HepG2 (cell line): Measurements from ENCODE around the gene MAML1. TPM values are rescaled to one million over a fixed set of nuclear protein-coding genes. Genes with fewer than 3 reads are reported as not detected.
A peak's percentile ranks its signal among the peaks of the same experiment; 100 is the strongest.

Experiments
- FIP1L1 ChIP-seq: fragments of 200-400 bp; formaldehyde crosslinking; IDR thresholded peaks from 2 replicates; pipeline ENCODE4 v1.6.1; 2018; ENCODE audit warnings: low read depth, mild to moderate bottlenecking, low read length, moderate library complexity, borderline replicate concordance; ENCODE audit not compliant: insufficient read depth
- FOXK1 ChIP-seq: sonication (generic); formaldehyde crosslinking; IDR thresholded peaks from 2 replicates; pipeline ENCODE4 v1.4.0; 2020; ENCODE audit warnings: low read depth, missing genetic modification reagents, borderline replicate concordance
- GABPB1 ChIP-seq: IDR thresholded peaks from 2 replicates; pipeline ENCODE4 v1.6.1; 2016; ENCODE audit warnings: mild to moderate bottlenecking, missing genetic modification reagents, moderate library complexity, missing compliant biosample characterization
- JUNB ChIP-seq: sonication (generic); formaldehyde crosslinking; IDR thresholded peaks from 2 replicates; pipeline ENCODE4 v1.8.0; 2022; ENCODE audit warnings: missing genetic modification reagents, mild to moderate bottlenecking, borderline replicate concordance
- KMT2A ChIP-seq: sonication (generic); formaldehyde crosslinking; IDR thresholded peaks from 2 replicates; pipeline ENCODE4 v1.4.0; 2020; ENCODE audit warnings: missing genetic modification reagents
- MBD4 ChIP-seq: IDR thresholded peaks from 2 replicates; pipeline ENCODE4 v1.6.1; 2012; ENCODE audit warnings: low read length, inconsistent platforms, borderline replicate concordance
- MED13 ChIP-seq: sonication (generic); formaldehyde crosslinking; IDR thresholded peaks from 2 replicates; pipeline ENCODE4 v1.5.0; 2020; ENCODE audit warnings: missing genetic modification reagents
- NONO ChIP-seq, 2 experiments: fragments of 450-650 bp in 1 of 2; sonication (generic) in 1 of 2; formaldehyde crosslinking in 1 of 2; IDR thresholded peaks in 1 of 2; conservative IDR thresholded peaks in 1 of 2; 2 replicates each; pipeline versions ENCODE4 v1.6.1 to v1.8.0; 2017 to 2022; ENCODE audit warnings: mild to moderate bottlenecking in 1 of 2, missing genetic modification reagents in 1 of 2, moderate library complexity in 1 of 2
- RFX5 ChIP-seq: IDR thresholded peaks from 2 replicates; pipeline ENCODE4 v1.6.1; 2011; ENCODE audit warnings: low read depth, low read length, improper control_type of control experiment
- SALL1 ChIP-seq: sonication (generic); formaldehyde crosslinking; IDR thresholded peaks from 2 replicates; pipeline ENCODE4 v1.8.0; 2022; ENCODE audit warnings: mild to moderate bottlenecking, missing genetic modification reagents
- SETDB1 ChIP-seq: sonication (generic); formaldehyde crosslinking; IDR thresholded peaks from 2 replicates; pipeline ENCODE4 v1.5.1; 2020; ENCODE audit warnings: missing genetic modification reagents, mild to moderate bottlenecking, borderline replicate concordance
- SIN3A ChIP-seq: IDR thresholded peaks from 2 replicates; pipeline ENCODE4 v1.6.1; 2011; ENCODE audit warnings: low read depth, mild to moderate bottlenecking, control low read depth, low read length, borderline replicate concordance
- ZBTB21 ChIP-seq: sonication (generic); formaldehyde crosslinking; IDR thresholded peaks from 2 replicates; pipeline ENCODE4 v1.4.0; 2020; ENCODE audit warnings: missing genetic modification reagents
- ZFAT ChIP-seq: sonication (generic); formaldehyde crosslinking; conservative IDR thresholded peaks from 2 replicates; pipeline ENCODE4 v1.8.1; 2023; ENCODE audit warnings: missing genetic modification reagents, inconsistent platforms
- ZNF3 ChIP-seq: IDR thresholded peaks from 2 replicates; pipeline ENCODE4 v1.7.0; 2017; ENCODE audit warnings: inconsistent platforms
- ZNF335 ChIP-seq: sonication (generic); formaldehyde crosslinking; IDR thresholded peaks from 2 replicates; pipeline ENCODE4 v1.4.0; 2020; ENCODE audit warnings: missing genetic modification reagents
- ZNF891 ChIP-seq: sonication (generic); formaldehyde crosslinking; IDR thresholded peaks from 2 replicates; pipeline ENCODE4 v1.5.0; 2020; ENCODE audit warnings: mild to moderate bottlenecking, missing genetic modification reagents
- polyA plus RNA-seq, 8 experiments: library from polyadenylated mRNA; depleted of rRNA in 3 of 8; stranded (reverse) in 7 of 8; unstranded in 1 of 8; fragments of >200 nt; fragmentation: Illumina TruSeq in 4 of 8; extraction: Trizol in 4 of 8; gene quantifications; 2 replicates each; pipeline versions ENCODE4 v1.2.1 to v1.2.3, GENCODE V29; 2011 to 2016; ENCODE audit warnings: low read depth in 4 of 8, missing spikeins in 1 of 8, mixed read lengths in 1 of 8; ENCODE audit not compliant: insufficient read depth in 1 of 8
- total RNA-seq, 5 experiments: library from RNA; depleted of rRNA; stranded (reverse); fragments of >200 nt; fragmentation: Illumina TruSeq; extraction: Trizol; gene quantifications; 2 replicates each; pipeline ENCODE4 v1.2.3, GENCODE V29; 2016; ENCODE audit warnings: low read depth in 1 of 5
- TF ChIP-seq, protein P1 (sequence below): sonication (generic); formaldehyde crosslinking; IDR thresholded peaks from 2 replicates; pipeline ENCODE4 v1.4.0; 2020; ENCODE audit warnings: missing genetic modification reagents, mild to moderate bottlenecking, borderline replicate concordance
- TF ChIP-seq, protein P2 (sequence below): sonication (generic); formaldehyde crosslinking; IDR thresholded peaks from 2 replicates; pipeline ENCODE4 v1.4.0; 2020; ENCODE audit warnings: missing genetic modification reagents; ENCODE audit errors: not compliant biosample characterization
- TF ChIP-seq, protein P3 (sequence below): sonication (generic); formaldehyde crosslinking; conservative IDR thresholded peaks from 2 replicates; pipeline ENCODE4 v1.8.0; 2022; ENCODE audit warnings: mild to moderate bottlenecking, moderate library complexity, missing genetic modification reagents
- TF ChIP-seq, protein P4 (sequence below): IDR thresholded peaks from 2 replicates; pipeline ENCODE4 v1.6.1; 2016; ENCODE audit warnings: low read depth

Gene MAML1
- total and polyA plus RNA-seq, 2 of the 13 experiments (the other 11 are each of a cell fraction or from before 2014, with no cell fraction given) = 10.0 to 10.8 TPM

DNA sequence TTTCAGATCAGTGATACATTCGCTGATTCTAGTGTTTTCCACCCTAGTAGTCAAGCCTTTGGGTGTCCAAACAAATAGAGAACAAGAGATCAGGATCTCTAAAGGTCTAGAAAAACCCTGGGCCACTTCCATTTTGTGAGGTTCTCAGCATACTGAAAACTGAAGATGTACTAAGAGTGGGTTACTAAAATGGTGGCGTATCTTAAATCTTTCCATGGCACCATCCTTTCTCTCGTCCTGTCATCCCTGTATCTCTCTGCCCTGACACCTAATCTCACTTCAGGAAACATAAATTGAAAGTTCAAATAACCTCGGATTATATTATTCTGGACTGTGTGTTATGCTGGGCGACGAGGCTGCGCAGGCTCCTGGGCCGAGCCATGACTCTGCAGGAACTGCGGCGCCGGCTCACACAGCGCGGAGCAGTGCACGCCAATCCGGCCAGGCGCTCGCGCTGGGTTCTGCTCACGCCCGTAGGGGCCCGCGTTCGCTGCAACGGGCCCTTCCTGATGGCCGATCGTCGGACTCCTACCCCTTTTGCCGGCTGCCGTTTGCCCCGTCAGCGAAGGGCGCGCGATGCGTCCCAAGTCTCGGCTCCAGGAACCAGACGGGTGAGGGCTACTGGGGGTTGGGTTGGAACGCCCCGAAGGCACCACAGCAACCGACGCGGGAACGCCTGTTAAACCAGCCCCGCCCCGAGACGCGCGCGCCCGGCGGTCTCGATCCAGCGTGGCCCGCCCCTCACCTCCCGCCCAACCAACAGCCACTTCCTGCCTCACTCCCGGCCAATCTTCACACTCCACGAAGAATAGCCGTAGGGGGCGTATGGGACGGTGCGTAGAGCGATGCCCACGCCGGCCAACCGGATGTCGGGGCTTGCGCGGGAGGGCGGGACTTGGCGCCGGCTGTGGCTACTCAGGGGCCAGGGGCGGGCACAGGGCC, 34.4 kb upstream of the MAML1 start (continued):
- TF ChIP-seq, protein P1, sequence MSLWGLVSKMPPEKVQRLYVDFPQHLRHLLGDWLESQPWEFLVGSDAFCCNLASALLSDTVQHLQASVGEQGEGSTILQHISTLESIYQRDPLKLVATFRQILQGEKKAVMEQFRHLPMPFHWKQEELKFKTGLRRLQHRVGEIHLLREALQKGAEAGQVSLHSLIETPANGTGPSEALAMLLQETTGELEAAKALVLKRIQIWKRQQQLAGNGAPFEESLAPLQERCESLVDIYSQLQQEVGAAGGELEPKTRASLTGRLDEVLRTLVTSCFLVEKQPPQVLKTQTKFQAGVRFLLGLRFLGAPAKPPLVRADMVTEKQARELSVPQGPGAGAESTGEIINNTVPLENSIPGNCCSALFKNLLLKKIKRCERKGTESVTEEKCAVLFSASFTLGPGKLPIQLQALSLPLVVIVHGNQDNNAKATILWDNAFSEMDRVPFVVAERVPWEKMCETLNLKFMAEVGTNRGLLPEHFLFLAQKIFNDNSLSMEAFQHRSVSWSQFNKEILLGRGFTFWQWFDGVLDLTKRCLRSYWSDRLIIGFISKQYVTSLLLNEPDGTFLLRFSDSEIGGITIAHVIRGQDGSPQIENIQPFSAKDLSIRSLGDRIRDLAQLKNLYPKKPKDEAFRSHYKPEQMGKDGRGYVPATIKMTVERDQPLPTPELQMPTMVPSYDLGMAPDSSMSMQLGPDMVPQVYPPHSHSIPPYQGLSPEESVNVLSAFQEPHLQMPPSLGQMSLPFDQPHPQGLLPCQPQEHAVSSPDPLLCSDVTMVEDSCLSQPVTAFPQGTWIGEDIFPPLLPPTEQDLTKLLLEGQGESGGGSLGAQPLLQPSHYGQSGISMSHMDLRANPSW (CRISPR knock-in tag) = peak; percentile 39; the same call in 1 of the 2 replicates
- TF ChIP-seq MED13 (no peak), FOXK1 (CRISPR knock-in tag) (no peak), ZNF335 (CRISPR knock-in tag) (peak; percentile 80), ZNF891 (CRISPR knock-in tag) (no peak; the same call in 1 of the 2 replicates), MBD4 (no peak), SIN3A (peak; percentile 50; the same call in 1 of the 2 replicates), FIP1L1 (no peak), NONO (IDR thresholded peaks at IDR 0.05) (no peak), NONO (CRISPR knock-in tag; conservative IDR thresholded peaks at IDR 0.05) (peak; percentile 90; the same call in 1 of the 2 replicates), SETDB1 (CRISPR knock-in tag) (no peak), ZNF3 (no peak), ZBTB21 (no peak), GABPB1 (CRISPR knock-in tag) (peak; percentile 94), KMT2A (CRISPR knock-in tag) (peak; percentile 92), SALL1 (peak; percentile 78), JUNB (CRISPR knock-in tag) (no peak), ZFAT (no peak), RFX5 (0 out of 2 replicates have a peak, but pooled peaks have one; percentile 20)
- TF ChIP-seq, protein P2, sequence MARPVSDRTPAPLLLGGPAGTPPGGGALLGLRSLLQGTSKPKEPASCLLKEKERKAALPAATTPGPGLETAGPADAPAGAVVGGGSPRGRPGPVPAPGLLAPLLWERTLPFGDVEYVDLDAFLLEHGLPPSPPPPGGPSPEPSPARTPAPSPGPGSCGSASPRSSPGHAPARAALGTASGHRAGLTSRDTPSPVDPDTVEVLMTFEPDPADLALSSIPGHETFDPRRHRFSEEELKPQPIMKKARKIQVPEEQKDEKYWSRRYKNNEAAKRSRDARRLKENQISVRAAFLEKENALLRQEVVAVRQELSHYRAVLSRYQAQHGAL = no peak
- TF ChIP-seq, protein P3, sequence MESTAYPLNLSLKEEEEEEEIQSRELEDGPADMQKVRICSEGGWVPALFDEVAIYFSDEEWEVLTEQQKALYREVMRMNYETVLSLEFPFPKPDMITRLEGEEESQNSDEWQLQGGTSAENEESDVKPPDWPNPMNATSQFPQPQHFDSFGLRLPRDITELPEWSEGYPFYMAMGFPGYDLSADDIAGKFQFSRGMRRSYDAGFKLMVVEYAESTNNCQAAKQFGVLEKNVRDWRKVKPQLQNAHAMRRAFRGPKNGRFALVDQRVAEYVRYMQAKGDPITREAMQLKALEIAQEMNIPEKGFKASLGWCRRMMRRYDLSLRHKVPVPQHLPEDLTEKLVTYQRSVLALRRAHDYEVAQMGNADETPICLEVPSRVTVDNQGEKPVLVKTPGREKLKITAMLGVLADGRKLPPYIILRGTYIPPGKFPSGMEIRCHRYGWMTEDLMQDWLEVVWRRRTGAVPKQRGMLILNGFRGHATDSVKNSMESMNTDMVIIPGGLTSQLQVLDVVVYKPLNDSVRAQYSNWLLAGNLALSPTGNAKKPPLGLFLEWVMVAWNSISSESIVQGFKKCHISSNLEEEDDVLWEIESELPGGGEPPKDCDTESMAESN (CRISPR knock-in tag) = peak; percentile 74; the same call in 1 of the 2 replicates
- TF ChIP-seq, protein P4, sequence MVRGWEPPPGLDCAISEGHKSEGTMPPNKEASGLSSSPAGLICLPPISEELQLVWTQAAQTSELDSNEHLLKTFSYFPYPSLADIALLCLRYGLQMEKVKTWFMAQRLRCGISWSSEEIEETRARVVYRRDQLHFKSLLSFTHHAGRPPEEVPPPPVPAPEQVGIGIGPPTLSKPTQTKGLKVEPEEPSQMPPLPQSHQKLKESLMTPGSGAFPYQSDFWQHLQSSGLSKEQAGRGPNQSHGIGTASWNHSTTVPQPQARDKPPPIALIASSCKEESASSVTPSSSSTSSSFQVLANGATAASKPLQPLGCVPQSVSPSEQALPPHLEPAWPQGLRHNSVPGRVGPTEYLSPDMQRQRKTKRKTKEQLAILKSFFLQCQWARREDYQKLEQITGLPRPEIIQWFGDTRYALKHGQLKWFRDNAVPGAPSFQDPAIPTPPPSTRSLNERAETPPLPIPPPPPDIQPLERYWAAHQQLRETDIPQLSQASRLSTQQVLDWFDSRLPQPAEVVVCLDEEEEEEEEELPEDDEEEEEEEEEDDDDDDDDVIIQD (CRISPR knock-in tag) = peak; percentile 49; the same call in 1 of the 2 replicates
